BJ (cell line): ENCODE measurements around the gene ATP5F1D. TPM values are rescaled to one million over a fixed set of nuclear protein-coding genes. Genes with fewer than 3 reads are reported as not detected.

ENCODE experiments used
- CTCF ChIA-PET: fragments of 350-600 bp; formaldehyde crosslinking; extraction: SDS; loops from one replicate; lab custom pipeline; 2021; ENCODE audit warnings: antibody characterized with exemption, inconsistent platforms; lab: Yijun Ruan, JAX
- POLR2A ChIA-PET: fragments of 300-600 bp; sonication (Branson Sonifier 250); formaldehyde crosslinking; extraction: SDS; loops from one replicate; lab custom pipeline; 2021; ENCODE audit warnings: antibody characterized with exemption; lab: Charles Lee
- DNase-seq: peaks from one replicate; pipeline ENCODE4 v3.0.0-alpha.2; 2011; ENCODE audit warnings: low read depth
- H3K27me3 ChIP-seq: 2 replicates; pipeline ENCODE4 v1.6.0; 2011; ENCODE audit warnings: low read length; ENCODE audit not compliant: control insufficient read depth, insufficient read depth
- H3K36me3 ChIP-seq: 2 replicates; pipeline ENCODE4 v1.5.1; 2011; ENCODE audit warnings: low read length; ENCODE audit not compliant: control insufficient read depth, insufficient read depth
- H3K4me3 ChIP-seq: 2 replicates; pipeline ENCODE4 v1.5.1; 2011; ENCODE audit warnings: low read depth, mild to moderate bottlenecking, control low read depth, low read length
- CTCF ChIP-seq: IDR thresholded peaks from 2 replicates; pipeline ENCODE4 v1.5.1; 2011; ENCODE audit warnings: low read depth, mild to moderate bottlenecking, control low read depth, inconsistent platforms, low read length, moderate library complexity; ENCODE audit not compliant: insufficient read depth
- polyA plus RNA-seq: library from polyadenylated mRNA; depleted of rRNA; stranded (reverse); fragments of >200 nt; gene quantifications from 2 replicates; pipeline ENCODE4 v1.2.3, GENCODE V29; 2011

ATP5F1D gene
- polyA plus RNA-seq, 1 experiment: 65.1 TPM

DNA sequence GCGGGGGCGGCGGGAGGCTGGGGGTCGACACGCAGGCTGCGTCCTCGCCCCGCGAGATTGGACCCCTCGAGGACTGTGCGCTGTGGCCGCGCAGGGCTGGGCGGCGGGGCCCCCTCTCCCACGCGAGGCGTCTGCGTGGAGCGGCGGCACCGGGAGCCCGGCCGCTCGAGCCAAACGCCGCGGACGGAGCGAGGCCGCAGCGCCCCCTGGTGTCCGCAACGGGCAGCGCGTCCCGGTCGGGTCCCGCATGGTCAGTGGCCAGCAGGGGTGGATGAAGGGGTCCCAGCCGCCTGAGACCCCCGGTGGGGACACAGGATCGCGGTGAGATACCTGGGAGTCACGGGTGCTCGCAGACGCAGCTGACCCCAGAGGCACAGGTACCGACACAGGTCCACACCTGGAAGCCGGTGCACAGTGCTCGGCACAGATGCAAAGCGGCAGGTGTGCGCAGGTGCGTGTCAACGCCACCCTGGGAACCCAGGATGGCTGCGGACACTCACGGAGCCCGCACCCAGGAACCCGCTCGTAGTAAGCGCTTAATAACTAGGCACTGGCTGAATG is 25.4 kb downstream of the ATP5F1D start:
- peak; percentile 77 for TF ChIP-seq CTCF
- peaks cover 11% of the 10 kb centered on the region for H3K36me3 ChIP-seq
- no peaks in the 10 kb centered on the region for H3K27me3 ChIP-seq
- POLR2A ChIA-PET: interaction anchor here (0.5 to 2.2 kb wide), 7 partner anchors 8 to 247 kb away, joined by 4 to 20 read pairs (median 6); no protein-coding TSS in a partner anchor
- no peak for DNase-seq
- peak overlapping the region; percentile 56 for H3K4me3 ChIP-seq
- CTCF ChIA-PET: interaction anchor here (0.6 to 12.8 kb wide), 18 partner anchors 9 to 410 kb away, joined by 3 to 437 read pairs (median 4); partner anchors contain the start of genes ATP5F1D, CNN2 and FAM174C

GRCh38 chr19:1267477-1268225 is 26.1 kb downstream of the ATP5F1D start:
- ChIA-PET POLR2A (no interaction called here), CTCF (interaction anchor here (0.7 to 12.8 kb wide), 10 partner anchors 8 to 461 kb away, joined by 3 to 437 read pairs (median 6); partner anchors contain the start of genes ATP5F1D and CNN2)
- TF ChIP-seq CTCF: no peak
- DNase-seq: no peak
- Histone ChIP-seq H3K27me3 (no peaks in the 10 kb centered on the region), H3K4me3 (peak overlapping the region; percentile 56), H3K36me3 (peaks cover 15% of the 10 kb centered on the region)

DNA sequence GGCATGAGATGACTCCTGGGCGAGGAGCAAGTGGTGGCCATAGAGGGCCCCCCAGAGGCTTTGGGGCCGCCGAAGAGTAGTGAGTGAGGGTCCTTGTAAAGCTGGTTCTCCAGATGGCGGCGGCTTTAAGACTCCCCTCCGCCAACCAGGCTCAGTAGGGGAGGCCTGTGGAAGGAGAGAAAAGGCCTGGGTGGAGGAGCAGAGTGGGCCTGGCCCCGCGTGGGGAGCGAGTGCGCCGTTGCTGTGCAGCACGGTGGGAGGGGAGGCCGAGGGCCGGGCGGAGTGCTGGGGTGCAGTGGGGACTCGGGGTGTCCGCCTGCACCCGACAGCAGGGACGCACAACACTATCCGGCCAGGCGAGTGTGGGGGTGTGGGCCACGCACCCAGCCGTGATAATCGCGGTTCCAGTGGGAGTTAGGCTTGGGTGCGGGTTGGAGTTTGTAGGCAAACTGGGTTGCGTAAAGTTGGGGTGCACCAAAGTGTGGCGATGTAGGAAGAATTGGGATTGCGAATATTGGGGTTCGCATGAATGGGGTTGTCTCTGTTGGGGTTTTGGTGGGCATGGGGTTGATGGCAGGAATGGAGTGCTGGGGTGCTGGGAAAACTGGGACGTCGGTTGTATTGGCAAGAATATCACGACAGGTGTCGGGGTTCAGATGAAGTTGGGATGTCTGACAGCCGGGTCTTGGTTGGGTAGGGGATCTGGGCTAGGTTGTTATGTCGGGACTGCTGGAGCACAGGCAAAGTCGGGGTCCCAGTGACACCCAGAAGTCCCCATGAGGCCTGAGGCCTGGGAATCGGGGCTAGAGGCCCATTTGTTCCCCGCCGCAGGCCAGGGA is 26.9 kb downstream of the ATP5F1D start:
- Histone ChIP-seq H3K27me3 (no peaks in the 10 kb centered on the region), H3K36me3 (peaks cover 23% of the 10 kb centered on the region), H3K4me3 (no peak overlapping the region)
- CTCF ChIA-PET: interaction anchor here (0.6 to 12.8 kb wide), 10 partner anchors 9 to 462 kb away, joined by 3 to 437 read pairs (median 4); partner anchors contain the start of genes ATP5F1D and CNN2
- TF ChIP-seq CTCF: no peak
- no peak for DNase-seq
- POLR2A ChIA-PET: interaction anchor here (0.5 to 1.4 kb wide), 22 partner anchors 8 to 779 kb away, joined by 3 to 78 read pairs (median 4); partner anchors contain the start of genes ATP5F1D, CNN2, GPX4 and MADCAM1

DNA sequence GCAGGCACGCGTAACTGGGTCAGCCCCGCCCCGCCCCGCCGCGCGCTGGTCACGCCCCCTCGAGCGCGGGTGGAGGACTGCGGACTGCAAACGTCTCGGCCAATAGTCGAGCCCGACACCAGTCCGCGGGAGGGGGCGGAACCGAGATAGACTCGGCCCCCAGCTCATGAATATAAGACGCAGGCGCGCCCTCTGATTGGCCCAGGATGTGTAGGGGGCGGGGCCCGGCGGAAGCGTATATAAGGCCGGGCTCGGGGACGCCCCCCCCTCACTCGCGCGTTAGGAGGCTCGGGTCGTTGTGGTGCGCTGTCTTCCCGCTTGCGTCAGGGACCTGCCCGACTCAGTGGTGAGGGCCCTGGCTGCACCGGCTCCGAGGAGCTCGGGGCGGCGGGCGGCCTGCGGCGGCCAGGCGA is 27.5 kb downstream of the ATP5F1D start, which contains the start of gene CIRBP:
CIRBP (plus strand) TSS at position 268 of the 413 bp plus-strand sequence. CDS start 1,602 bp downstream, outside the sequence.
- POLR2A ChIA-PET: interaction anchor here (0.5 to 1.4 kb wide), 25 partner anchors 8 to 780 kb away, joined by 3 to 78 read pairs (median 4); partner anchors contain the start of genes ATP5F1D, CNN2, GPX4 and MADCAM1
- peaks cover 27% of the 10 kb centered on the region for H3K36me3 ChIP-seq
- DNase-seq: peak; percentile 92
- CTCF ChIA-PET: interaction anchor here (0.6 to 12.8 kb wide), 6 partner anchors 11 to 118 kb away, joined by 3 to 437 read pairs (median 4); partner anchors contain the start of gene ATP5F1D
- TF ChIP-seq CTCF: no peak
- H3K4me3 ChIP-seq: peak within 1 kb of the TSS; percentile 66
- H3K27me3 ChIP-seq: no peaks in the 10 kb centered on the region
